SJSA1 (cell line): ENCODE measurements around the gene MYO10. TPM values are rescaled to one million over a fixed set of nuclear protein-coding genes. Genes with fewer than 3 reads are reported as not detected.
A peak's percentile ranks its signal among the peaks of the same experiment; 100 is the strongest.
"Not testable (repeated sequence)": the region's sequence is repeated elsewhere in the genome, so short reads cannot be mapped to it uniquely, and the experiment has no call there.

Experiments used
- DNase-seq, 2 experiments: peaks; one replicate each; pipeline ENCODE4 v3.0.0-alpha.2; 2015 to 2020; ENCODE audit warnings: low spot score in 2 of 2, low read depth in 1 of 2
- H3K27ac ChIP-seq: fragments of 250-450 bp; sonication (Bioruptor Pico); 2 replicates; pipeline ENCODE4 v1.5.1; 2020; ENCODE audit warnings: mild to moderate bottlenecking, moderate library complexity
- H3K27me3 ChIP-seq: fragments of 250-450 bp; sonication (Bioruptor Pico); replicated peaks from 2 replicates; pipeline ENCODE4 v1.5.1; 2020; ENCODE audit warnings: mild to moderate bottlenecking, moderate library complexity
- H3K36me3 ChIP-seq: fragments of 250-450 bp; sonication (Bioruptor Pico); 2 replicates; pipeline ENCODE4 v1.5.1; 2020; ENCODE audit warnings: mild to moderate bottlenecking
- H3K4me1 ChIP-seq: fragments of 250-450 bp; sonication (Bioruptor Pico); replicated peaks from 2 replicates; pipeline ENCODE4 v1.6.1; 2021; ENCODE audit warnings: mild to moderate bottlenecking
- H3K4me3 ChIP-seq: fragments of 250-450 bp; sonication (Bioruptor Pico); 2 replicates; pipeline ENCODE4 v1.5.1; 2020; ENCODE audit warnings: mild to moderate bottlenecking
- H3K9me3 ChIP-seq: fragments of 250-450 bp; sonication (Bioruptor Pico); replicated peaks from 2 replicates; pipeline ENCODE4 v1.5.1; 2020; ENCODE audit warnings: mild to moderate bottlenecking
- total RNA-seq: library from RNA; depleted of rRNA; stranded (reverse); fragments of >200 nt; shearing (Covaris generic); gene quantifications from 2 replicates; pipeline ENCODE4 v1.2.3, GENCODE V29; 2014; rRNA removed

MYO10 gene
- total RNA-seq: 38.8 and 54.3 TPM in 2 replicates

- H3K4me1 ChIP-seq: peaks cover 32% of the 10 kb centered on the region
- peak; percentile 93 to 94 for DNase-seq
- 0 out of 2 replicates have a peak, but pooled peaks cover 3% of the 10 kb centered on the region for H3K9me3 ChIP-seq
- H3K4me3 ChIP-seq: peak within 1 kb of the TSS; percentile 97
- peaks cover 20% of the 10 kb centered on the region for H3K36me3 ChIP-seq
- H3K27ac ChIP-seq: peak within 1 kb of the TSS; percentile 70
- peaks cover 3% of the 10 kb centered on the region; the same call in 1 of the 2 replicates for H3K27me3 ChIP-seq
Observed at GRCh38 chr5:16936150-16936988, at the start of gene MYO10. Gene MYO10, minus strand, starts transcription at chr5:16936288. Its CDS starts 480 bp downstream, at chr5:16935808.

GRCh38 chr5:16985304-16985703 lies 49.2 kb upstream of the MYO10 start:
- not testable (repeated sequence) for H3K4me3 ChIP-seq, H3K27ac ChIP-seq, H3K27me3 ChIP-seq, DNase-seq, H3K9me3 ChIP-seq, H3K36me3 ChIP-seq
- H3K4me1 ChIP-seq: peaks cover 38% of the 10 kb centered on the region

- no peak for DNase-seq
- Histone ChIP-seq H3K4me1 (peaks cover 36% of the 10 kb centered on the region), H3K27me3 (no peaks in the 10 kb centered on the region), H3K36me3 (no peaks in the 10 kb centered on the region), H3K9me3 (no peaks in the 10 kb centered on the region), H3K27ac (no peak overlapping the region), H3K4me3 (no peak overlapping the region)
Observed at GRCh38 chr5:16983972-16984371, 47.9 kb upstream of the MYO10 start.

DNA sequence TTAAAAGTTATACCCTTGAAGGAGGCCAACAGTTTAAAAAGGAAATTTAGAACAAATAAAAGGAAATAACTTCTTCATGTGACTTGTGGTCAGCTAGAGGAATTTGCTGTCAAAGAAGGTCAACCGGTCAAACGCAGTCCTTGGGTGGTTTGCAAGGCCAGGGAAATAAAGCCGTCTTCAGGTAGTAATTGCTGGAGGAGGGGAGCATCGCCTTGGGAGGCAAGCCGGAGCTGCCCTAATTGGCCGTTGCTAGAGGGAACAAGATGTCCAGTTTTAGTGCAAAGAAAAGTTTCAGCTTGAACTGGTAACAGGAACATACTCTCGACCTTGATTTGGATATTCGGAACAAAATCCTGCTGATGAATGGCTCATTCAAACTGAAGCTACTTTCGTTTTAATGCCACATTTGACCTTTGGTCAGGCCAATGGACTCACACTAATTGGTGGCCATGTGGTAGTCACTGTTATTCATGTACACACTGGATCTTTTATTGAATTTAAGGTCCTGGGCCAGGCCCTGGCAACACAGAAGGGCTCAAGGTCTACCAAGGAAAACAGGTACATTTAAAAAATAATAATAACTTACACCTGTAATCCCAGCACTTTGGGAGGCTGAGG lies 47.0 kb upstream of the MYO10 start:
- H3K4me1 ChIP-seq: peaks cover 35% of the 10 kb centered on the region
- no peaks in the 10 kb centered on the region for H3K27me3 ChIP-seq
- H3K27ac ChIP-seq: peak overlapping the region; percentile 51
- no peaks in the 10 kb centered on the region for H3K36me3 ChIP-seq
- no peak overlapping the region for H3K4me3 ChIP-seq
- peak; percentile 74 to 79 for DNase-seq
- H3K9me3 ChIP-seq: no peaks in the 10 kb centered on the region

- Histone ChIP-seq H3K27me3 (no peaks in the 10 kb centered on the region), H3K4me1 (peaks cover 35% of the 10 kb centered on the region), H3K4me3 (no peak overlapping the region), H3K27ac (peak overlapping the region; percentile 89), H3K36me3 (no peaks in the 10 kb centered on the region), H3K9me3 (no peaks in the 10 kb centered on the region)
- DNase-seq: peak; percentile 54 to 62
Observed at GRCh38 chr5:16981700-16982099, 45.6 kb upstream of the MYO10 start.

- Histone ChIP-seq H3K4me3 (no peak overlapping the region), H3K9me3 (no peaks in the 10 kb centered on the region), H3K4me1 (peaks cover 39% of the 10 kb centered on the region), H3K27me3 (no peaks in the 10 kb centered on the region), H3K27ac (peak overlapping the region; percentile 89), H3K36me3 (no peaks in the 10 kb centered on the region)
- peak; percentile 65 to 93 for DNase-seq
Observed at GRCh38 chr5:16980983-16981382, 44.9 kb upstream of the MYO10 start.

- no peak overlapping the region for H3K27ac ChIP-seq
- no peaks in the 10 kb centered on the region for H3K36me3 ChIP-seq
- DNase-seq: no peak
- no peak overlapping the region for H3K4me3 ChIP-seq
- peaks cover 41% of the 10 kb centered on the region for H3K4me1 ChIP-seq
- no peaks in the 10 kb centered on the region for H3K9me3 ChIP-seq
- H3K27me3 ChIP-seq: no peaks in the 10 kb centered on the region
Observed at GRCh38 chr5:16978296-16978695, 42.2 kb upstream of the MYO10 start.

GRCh38 chr5:16976625-16977008 lies 40.5 kb upstream of the MYO10 start:
- H3K4me3 ChIP-seq: no peak overlapping the region
- no peaks in the 10 kb centered on the region for H3K36me3 ChIP-seq
- peaks cover 26% of the 10 kb centered on the region for H3K4me1 ChIP-seq
- H3K27ac ChIP-seq: no peak overlapping the region
- no peak for DNase-seq
- no peaks in the 10 kb centered on the region for H3K27me3 ChIP-seq
- no peaks in the 10 kb centered on the region for H3K9me3 ChIP-seq

GRCh38 chr5:16975950-16976624 lies 40.0 kb upstream of the MYO10 start:
- H3K36me3 ChIP-seq: no peaks in the 10 kb centered on the region
- H3K4me3 ChIP-seq: no peak overlapping the region
- H3K9me3 ChIP-seq: no peaks in the 10 kb centered on the region
- H3K27ac ChIP-seq: no peak overlapping the region
- peaks cover 23% of the 10 kb centered on the region for H3K4me1 ChIP-seq
- no peaks in the 10 kb centered on the region for H3K27me3 ChIP-seq
- DNase-seq: peak in 1 of 2 experiments; percentile 53

DNA sequence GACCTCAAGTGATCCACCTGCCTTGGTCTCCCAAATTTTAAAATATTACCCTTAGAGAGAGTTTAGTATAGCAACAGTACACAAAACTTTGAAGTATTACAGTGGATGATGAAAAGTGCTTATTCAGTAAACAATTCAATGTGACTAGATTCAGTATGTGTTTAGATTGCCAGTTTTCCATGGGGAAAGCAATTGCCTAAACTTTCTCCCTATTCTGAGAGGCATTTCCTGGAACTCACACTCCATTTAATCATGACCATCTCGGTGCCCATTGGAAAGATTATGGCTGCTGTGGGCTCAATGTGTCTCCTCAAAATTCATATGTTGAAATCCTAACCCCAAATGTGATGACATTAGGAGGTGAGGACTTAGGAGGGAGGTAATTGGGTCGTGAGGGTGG lies 38.9 kb upstream of the MYO10 start:
- Histone ChIP-seq H3K27me3 (no peaks in the 10 kb centered on the region), H3K9me3 (no peaks in the 10 kb centered on the region), H3K4me3 (no peak overlapping the region), H3K4me1 (peaks cover 22% of the 10 kb centered on the region), H3K36me3 (no peaks in the 10 kb centered on the region), H3K27ac (no peak overlapping the region)
- DNase-seq: no peak

GRCh38 chr5:16970826-16971225 lies 34.7 kb upstream of the MYO10 start:
- H3K27me3 ChIP-seq: no peaks in the 10 kb centered on the region

GRCh38 chr5:16970260-16970659 lies 34.2 kb upstream of the MYO10 start:
- no peak for DNase-seq
- Histone ChIP-seq H3K4me1 (peaks cover 16% of the 10 kb centered on the region), H3K27me3 (no peaks in the 10 kb centered on the region), H3K9me3 (no peaks in the 10 kb centered on the region), H3K27ac (no peak overlapping the region), H3K4me3 (no peak overlapping the region), H3K36me3 (no peaks in the 10 kb centered on the region)

More at GRCh38 chr5:16970826-16971225, 34.7 kb upstream of the MYO10 start:
- Histone ChIP-seq H3K27ac (no peak overlapping the region), H3K9me3 (no peaks in the 10 kb centered on the region), H3K4me1 (peaks cover 16% of the 10 kb centered on the region), H3K4me3 (no peak overlapping the region), H3K36me3 (no peaks in the 10 kb centered on the region)
- DNase-seq: no peak

GRCh38 chr5:16965581-16965980 lies 29.5 kb upstream of the MYO10 start:
- Histone ChIP-seq H3K36me3 (no peaks in the 10 kb centered on the region), H3K9me3 (no peaks in the 10 kb centered on the region), H3K4me1 (peaks cover 10% of the 10 kb centered on the region), H3K27ac (no peak overlapping the region), H3K4me3 (no peak overlapping the region), H3K27me3 (no peaks in the 10 kb centered on the region)
- DNase-seq: no peak

DNA sequence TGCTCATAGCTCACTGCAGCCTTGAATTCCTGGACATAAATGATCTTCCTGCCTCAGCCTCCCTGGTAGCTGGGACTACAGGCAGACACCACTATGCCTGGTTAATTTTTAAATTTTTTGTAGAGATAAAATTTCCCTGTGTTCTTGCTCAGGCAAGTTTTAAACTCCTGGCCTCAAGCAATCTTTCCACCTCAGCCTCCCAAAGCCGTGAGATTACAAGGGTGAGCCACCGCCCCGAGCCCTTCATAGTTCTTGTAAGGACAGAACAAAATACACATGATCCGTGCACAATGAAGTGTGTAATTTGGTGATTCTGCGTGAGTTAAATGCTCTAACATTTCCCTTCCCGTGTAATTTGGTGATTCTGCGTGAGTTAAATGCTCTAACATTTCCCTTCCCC lies 27.7 kb upstream of the MYO10 start:
- no peak for DNase-seq
- Histone ChIP-seq H3K4me3 (no peak overlapping the region), H3K4me1 (peaks cover 9% of the 10 kb centered on the region), H3K36me3 (no peaks in the 10 kb centered on the region), H3K27me3 (no peaks in the 10 kb centered on the region), H3K9me3 (no peaks in the 10 kb centered on the region), H3K27ac (no peak overlapping the region)
